ENCODE results near the gene RAPGEF4. TPM values are rescaled to one million over a fixed set of nuclear protein-coding genes. Genes with fewer than 3 reads are reported as not detected.

RAPGEF4 gene
- polyA plus RNA-seq, 3 donors = not detected

- H3K36me3 Mint-ChIP-seq = no peaks in the 10 kb centered on the region
- no peak overlapping the region for H3K4me2 ChIP-seq (replicated peaks; ENCODE audit: extremely low read depth, low read length, poor library complexity, severe bottlenecking)
- no peak for DNase-seq
- no peaks in the 10 kb centered on the region for H4K20me1 ChIP-seq (ENCODE audit: insufficient read depth, low read length)
- no peaks in the 10 kb centered on the region for H3K79me2 ChIP-seq (ENCODE audit: insufficient read depth, low read length)
- peaks cover 0 to 3% (median 2%) of the 10 kb centered on the region in 3 donors for H3K27me3 Mint-ChIP-seq (ENCODE audit: low read depth in 3 of 3)
- H3K4me3 ChIP-seq (replicated peaks in 1 of 3; ENCODE audit: low read depth in 2 of 3, low read length in 3 of 3) = no peak overlapping the region
- H3K4me1 ChIP-seq (ENCODE audit: control insufficient read depth in 1 of 2, insufficient read depth in 2 of 2, low read length in 2 of 2) = peaks cover 40 to 43% of the 10 kb centered on the region in 2 donors
- H3K4me3 Mint-ChIP-seq = no peak overlapping the region
- WGBS (ENCODE audit: insufficient coverage) = 78% methylated on average over 3 of the region's 4 CpGs
- H2AFZ ChIP-seq (ENCODE audit: insufficient read depth, low read depth, low read length, poor library complexity, severe bottlenecking) = no peak overlapping the region
- no peaks in the 10 kb centered on the region for H3K9me3 ChIP-seq (replicated peaks in 1 of 2; ENCODE audit: control insufficient read depth in 1 of 2, insufficient read depth in 1 of 2, low read length in 2 of 2)
- no peak overlapping the region for H3K9ac ChIP-seq (ENCODE audit: insufficient read depth, low read length, poor library complexity, severe bottlenecking)
- H3K27ac Mint-ChIP-seq = peak overlapping the region in 4 of 7 donors; percentile 86 to 98 (median 92)
- no peaks in the 10 kb centered on the region for H3K36me3 ChIP-seq (replicated peaks in 1 of 2; ENCODE audit: control insufficient read depth in 1 of 2, insufficient read depth in 2 of 2, low read length in 2 of 2)
- H3K4me1 Mint-ChIP-seq = peaks cover 50% of the 10 kb centered on the region
- no peaks in the 10 kb centered on the region for H3K27me3 ChIP-seq (ENCODE audit: control insufficient read depth in 2 of 2, insufficient read depth in 2 of 2, low read length in 2 of 2)
- peak overlapping the region in 1 of 2 donors; percentile 65 for H3K27ac ChIP-seq (ENCODE audit: low read depth in 1 of 2, low read length in 2 of 2)
- H3K9me3 Mint-ChIP-seq = no peaks in the 10 kb centered on the region
- intact Hi-C loops (cut with micrococcal nuclease) = no loop called here
- TF ChIP-seq CTCF (IDR thresholded peaks at IDR 0.05) = no peak
Observed at GRCh38 chr2:173050684-173051083, 315.0 kb downstream of the RAPGEF4 start.

- Histone ChIP-seq H3K9ac (ENCODE audit: insufficient read depth, low read length, poor library complexity, severe bottlenecking) (no peak overlapping the region), H3K4me2 (replicated peaks; ENCODE audit: extremely low read depth, low read length, poor library complexity, severe bottlenecking) (peak overlapping the region; percentile 52), H4K20me1 (ENCODE audit: insufficient read depth, low read length) (no peaks in the 10 kb centered on the region), H2AFZ (ENCODE audit: insufficient read depth, low read depth, low read length, poor library complexity, severe bottlenecking) (no peak overlapping the region), H3K36me3 (replicated peaks in 1 of 2; ENCODE audit: control insufficient read depth in 1 of 2, insufficient read depth in 2 of 2, low read length in 2 of 2) (no peaks in the 10 kb centered on the region), H3K27me3 (ENCODE audit: control insufficient read depth in 2 of 2, insufficient read depth in 2 of 2, low read length in 2 of 2) (no peaks in the 10 kb centered on the region), H3K79me2 (ENCODE audit: insufficient read depth, low read length) (no peaks in the 10 kb centered on the region), H3K4me1 (ENCODE audit: control insufficient read depth in 1 of 2, insufficient read depth in 2 of 2, low read length in 2 of 2) (peaks cover 43 to 46% of the 10 kb centered on the region in 2 donors), H3K4me3 (replicated peaks in 1 of 3; ENCODE audit: low read depth in 2 of 3, low read length in 3 of 3) (peak overlapping the region in 1 of 3 experiments; percentile 28), H3K9me3 (replicated peaks in 1 of 2; ENCODE audit: control insufficient read depth in 1 of 2, insufficient read depth in 1 of 2, low read length in 2 of 2) (no peaks in the 10 kb centered on the region), H3K27ac (ENCODE audit: low read depth in 1 of 2, low read length in 2 of 2) (peak overlapping the region in 1 of 2 donors; percentile 65)
- 5% methylated on average over 4 of the region's 7 CpGs for WGBS (ENCODE audit: insufficient coverage)
- peaks cover 0 to 3% (median 2%) of the 10 kb centered on the region in 3 donors for H3K27me3 Mint-ChIP-seq (ENCODE audit: low read depth in 3 of 3)
- peak overlapping the region; percentile 69 to 95 (median 85) for H3K27ac Mint-ChIP-seq
- peak; percentile 54 to 85 (median 66) for DNase-seq
- peak overlapping the region; percentile 24 to 57 for H3K4me3 Mint-ChIP-seq
- intact Hi-C loops (cut with micrococcal nuclease) = no loop called here
- no peak for TF ChIP-seq CTCF (IDR thresholded peaks at IDR 0.05)
- peaks cover 50% of the 10 kb centered on the region for H3K4me1 Mint-ChIP-seq
- no peaks in the 10 kb centered on the region for H3K36me3 Mint-ChIP-seq
- no peaks in the 10 kb centered on the region for H3K9me3 Mint-ChIP-seq
Observed at GRCh38 chr2:173051463-173052215, 316.0 kb downstream of the RAPGEF4 start.
